DMS53 treated with DMSO at 0.1 percent for 48 hours (cell line): ENCODE results near the gene USP53.
A peak's percentile ranks its signal among the peaks of the same experiment; 100 is the strongest.
"Not testable (repeated sequence)": the region's sequence is repeated elsewhere in the genome, so short reads cannot be mapped to it uniquely, and the experiment has no call there.

Source experiments
- DNase-seq: peaks from one replicate; lab custom pipeline; 2025; ENCODE audit not compliant: unreplicated experiment; lab: John Stamatoyannopoulos, UW

USP53 gene

DNA sequence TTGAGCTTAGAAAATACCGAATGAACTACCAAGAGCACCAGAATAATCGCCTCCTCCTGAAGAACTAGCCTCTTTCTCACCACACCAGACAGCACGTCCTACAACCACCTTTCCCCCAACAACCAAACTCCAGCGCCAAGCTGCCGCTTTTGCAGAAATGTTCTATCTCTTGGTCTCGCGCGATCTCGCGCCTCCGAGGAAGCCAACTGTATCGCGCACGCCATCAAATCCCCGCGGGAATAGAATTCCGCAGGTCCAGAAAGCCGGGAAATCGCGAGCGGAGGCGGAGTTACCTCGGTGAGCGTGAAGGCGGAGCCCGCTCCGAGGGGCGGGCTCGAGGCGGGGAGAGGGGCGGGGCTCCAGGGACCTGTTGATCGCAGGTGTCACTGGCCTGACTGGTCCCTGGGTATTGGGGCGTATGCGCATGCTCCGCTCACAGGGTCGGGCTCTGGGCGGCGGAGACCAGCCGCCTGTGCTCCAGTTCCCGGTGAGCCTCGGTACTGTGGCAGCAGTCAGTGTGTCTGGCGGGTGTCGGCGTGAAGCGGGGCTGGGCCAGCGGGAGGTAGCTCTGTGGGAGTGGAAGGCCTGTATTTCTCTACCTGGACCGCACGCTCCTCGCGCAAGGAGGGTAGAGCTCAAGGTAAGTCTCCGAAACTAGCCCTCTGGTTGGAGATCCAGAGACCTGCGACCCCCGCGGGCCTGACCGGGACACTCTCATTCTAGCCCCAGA lies at the start of gene USP53:
USP53 (plus strand) TSS at position 480 of the 730 bp plus-strand sequence. CDS start 27,047 bp downstream, outside the sequence.
- DNase-seq, result peak; percentile 91

DNA sequence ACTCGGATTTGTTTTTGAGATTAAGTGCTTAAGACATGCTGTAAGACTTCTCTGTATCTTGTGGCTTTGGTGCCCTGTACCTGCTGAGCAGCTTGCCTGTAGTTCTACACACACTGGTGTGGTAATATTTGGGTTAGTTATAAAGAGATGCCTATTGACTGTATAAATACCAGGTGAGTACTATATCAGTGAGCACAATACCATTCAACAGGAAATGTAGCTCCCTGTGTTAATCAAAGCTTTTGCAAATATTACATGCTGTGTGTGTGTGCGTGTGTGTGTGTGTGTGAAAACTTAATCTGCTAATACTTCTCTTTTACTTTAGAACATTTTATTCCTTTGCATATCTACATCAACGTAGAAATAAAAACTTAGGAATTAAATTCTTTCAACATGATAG lies 46.7 kb upstream of the USP53 start:
- DNase-seq, result no peak

DNA sequence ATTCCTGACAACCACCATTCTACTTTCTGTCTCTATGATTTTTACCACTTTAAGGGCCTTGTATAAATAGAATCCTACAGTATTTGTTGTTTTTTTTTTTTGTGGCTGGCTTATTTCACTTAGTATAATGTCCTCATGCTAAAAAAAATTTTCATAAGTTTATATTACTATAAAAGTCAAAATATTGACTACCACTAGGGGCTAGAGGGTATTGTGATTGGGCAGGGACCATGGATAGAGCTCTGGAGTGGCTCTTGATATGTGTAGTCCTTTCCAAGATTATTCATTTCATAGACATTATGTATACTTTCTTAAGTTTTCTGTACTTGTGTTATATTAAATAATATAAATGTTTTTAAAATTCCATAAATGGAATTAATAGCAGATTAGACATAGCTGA lies 42.3 kb upstream of the USP53 start:
- DNase-seq, result no peak

DNA sequence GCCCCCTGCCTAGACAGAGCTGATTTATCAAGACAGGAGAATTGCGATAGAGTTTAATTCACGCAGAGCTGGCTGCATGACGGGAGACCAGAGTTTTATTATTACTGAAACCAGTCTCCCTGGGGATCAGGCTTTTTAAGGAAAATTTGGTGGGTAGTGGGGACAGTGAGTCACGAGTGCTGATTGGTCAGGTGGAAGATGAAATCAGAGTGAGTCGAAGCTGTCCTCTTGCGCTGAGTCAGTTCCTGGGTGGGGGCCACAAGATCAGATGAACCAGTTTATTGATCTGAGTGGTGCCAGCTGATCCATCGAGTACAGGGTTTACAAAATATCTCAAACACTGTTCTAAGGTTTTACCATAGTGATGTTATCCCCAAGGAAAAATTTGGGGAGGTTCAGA lies 40.3 kb upstream of the USP53 start:
- no peak for DNase-seq

DNA sequence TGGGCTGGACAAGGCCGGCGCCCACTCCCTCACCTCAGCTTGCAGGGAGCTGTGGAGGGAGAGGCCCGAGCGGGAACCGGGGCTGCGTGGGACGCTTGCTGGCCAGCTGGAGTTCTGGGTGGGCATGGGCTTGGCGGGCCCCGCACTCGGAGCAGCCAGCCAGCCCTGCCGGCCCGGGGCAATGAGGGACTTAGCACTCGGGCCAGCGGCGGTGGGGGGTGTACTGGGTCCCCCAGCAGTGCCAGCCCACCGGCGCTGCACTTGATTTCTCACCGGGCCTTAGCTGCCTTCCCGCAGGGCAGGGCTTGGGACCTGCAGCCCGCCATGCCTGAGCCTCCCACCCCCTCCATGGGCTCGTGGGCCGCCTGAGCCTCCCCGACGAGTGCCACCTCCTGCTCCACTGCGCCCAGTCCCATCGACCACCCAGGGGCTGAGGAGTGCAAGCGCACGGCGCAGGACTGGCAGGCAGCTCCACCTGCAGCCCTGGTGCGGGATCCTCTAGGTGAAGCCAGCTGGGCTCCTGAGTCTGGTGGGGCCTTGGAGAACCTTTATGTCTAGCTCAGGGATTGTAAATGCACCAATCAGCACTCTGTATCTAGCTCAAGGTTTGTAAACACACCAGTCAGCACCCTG lies 38.7 kb upstream of the USP53 start:
- DNase-seq, result not testable (repeated sequence)

DNA sequence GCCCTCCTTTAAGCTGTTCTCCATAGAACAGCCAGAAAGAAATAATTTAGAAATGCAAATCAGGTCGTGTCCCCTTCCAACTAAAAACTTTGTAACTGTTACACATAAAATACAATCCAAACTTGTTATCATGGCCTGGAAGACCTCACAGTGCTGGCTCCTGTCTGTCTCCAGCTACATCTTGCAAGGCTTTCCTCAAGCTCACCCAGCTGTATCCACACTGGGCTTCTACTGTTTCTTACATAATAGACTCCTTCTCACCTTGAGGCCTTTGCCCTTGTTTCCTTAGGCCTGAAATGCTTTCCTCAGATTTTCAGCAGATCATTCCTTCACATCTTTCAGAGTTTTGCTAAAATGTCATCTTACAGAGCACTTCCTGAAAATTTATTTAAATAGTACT lies 33.5 kb upstream of the USP53 start:
- no peak for DNase-seq

DNA sequence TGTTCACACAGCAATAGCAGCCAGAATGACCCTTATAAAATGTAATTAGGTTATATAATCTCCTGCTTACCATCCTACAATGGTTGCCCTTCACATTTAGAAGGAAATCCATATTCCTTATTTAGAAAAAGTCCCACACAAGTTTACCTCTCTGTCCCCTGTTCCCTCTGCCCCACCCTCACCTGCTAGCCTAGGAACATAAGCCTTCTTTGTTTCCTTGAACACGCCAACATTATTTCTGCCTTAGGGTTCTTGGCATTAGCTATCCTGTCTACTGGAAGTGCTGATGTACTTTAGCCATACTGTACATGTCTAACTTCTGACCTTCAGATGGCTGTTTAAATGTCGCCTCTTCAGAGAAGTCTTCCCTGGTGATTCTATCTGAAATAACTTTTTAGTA lies 28.4 kb upstream of the USP53 start:
- DNase-seq, result no peak

DNA sequence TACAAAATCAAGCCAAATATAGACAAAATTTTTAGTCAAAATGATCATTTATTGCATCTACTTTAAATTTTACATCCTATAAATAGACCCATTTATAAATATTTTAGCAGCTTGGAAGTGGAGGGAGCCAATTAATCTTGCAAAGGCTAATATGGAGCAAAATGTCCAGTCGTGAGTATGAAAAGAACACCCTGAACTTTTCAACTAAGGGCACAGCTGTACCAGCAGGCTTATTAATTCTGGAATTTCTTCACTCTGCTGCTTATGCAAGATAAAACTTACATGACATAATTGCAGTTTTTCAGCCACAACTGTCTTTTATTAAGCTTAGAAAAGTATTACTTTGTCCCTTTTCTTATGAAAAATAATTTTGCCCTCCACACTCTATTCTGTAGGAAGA lies 22.9 kb upstream of the USP53 start:
- no peak for DNase-seq

DNA sequence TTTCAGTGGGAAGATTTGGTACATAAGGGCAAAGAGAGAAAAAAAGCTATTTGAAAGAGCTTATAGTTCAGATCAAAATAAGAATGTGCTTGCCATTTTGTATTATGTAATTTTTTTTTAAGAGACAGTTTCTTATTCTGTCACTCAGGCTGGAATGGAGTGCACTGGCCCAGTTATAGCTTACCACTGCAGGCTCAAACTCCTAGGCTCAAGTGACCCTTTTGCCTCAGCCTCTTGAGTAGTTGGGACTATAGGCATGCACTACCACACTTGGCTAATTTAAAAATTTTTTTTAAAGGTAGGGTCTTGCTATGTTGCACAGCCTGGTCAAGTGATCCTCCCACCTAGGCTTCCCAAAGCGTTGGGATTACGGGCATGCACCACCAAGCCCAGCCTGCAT lies 22.2 kb upstream of the USP53 start:
- DNase-seq, result no peak

DNA sequence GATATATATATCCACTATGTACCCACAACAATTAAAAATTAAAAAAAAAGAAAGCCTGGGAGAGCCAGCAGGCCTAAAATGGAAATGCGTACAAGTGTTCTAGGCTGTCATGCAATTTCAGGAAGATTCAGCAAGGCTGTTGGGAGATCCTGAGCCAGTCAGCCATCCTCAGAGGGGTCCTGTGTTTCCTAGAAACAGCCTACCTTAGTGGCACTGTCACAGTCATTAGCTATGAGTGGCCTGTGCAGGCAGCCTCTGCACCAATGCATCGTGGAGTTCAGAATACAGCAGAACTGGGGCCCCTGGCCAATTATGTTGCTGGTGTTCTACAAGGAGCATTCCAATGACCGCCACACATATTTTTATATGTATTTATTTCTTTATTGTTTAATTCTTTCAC lies 21.0 kb upstream of the USP53 start:
- DNase-seq, result no peak

DNA sequence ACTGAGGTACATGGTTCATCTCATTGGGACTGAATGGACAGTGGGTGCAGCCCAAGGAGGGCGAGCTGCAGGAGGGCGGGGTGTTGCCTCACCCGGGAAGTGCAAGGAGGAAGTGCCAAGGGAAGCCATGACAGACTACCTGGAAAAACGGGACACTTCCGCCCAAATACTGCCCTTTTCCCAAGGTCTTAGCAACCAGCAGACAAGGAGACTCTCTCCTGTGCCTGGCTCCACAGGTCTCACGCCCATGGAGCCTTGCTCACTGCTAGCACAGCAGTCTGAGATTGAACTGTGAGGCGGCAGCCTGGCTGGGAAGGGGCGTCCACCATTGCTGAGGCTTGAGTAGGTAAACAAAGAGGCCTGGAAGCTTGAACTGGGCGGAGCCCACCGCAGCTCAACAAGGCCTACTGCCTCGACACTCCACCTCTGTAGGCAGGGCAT lies 14.7 kb upstream of the USP53 start:
- DNase-seq, result no peak

DNA sequence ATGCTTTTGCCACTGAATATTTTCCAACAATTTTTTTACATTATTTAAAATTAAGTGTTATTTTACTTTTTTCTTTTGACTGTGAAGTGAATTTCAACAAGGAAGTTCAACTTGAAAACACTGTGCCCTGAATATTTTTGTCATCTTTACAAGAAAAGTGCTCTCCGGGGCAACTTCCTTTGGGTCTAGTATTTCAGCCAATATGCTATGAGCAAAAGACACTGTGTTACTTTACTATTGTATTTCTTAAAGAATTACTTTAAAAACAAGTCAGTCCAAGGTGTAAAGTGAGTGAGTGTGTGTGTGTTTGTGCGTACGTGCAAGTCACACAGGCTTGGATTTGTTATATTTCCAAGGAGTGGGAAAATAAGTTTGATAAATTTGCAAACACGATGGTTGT lies 7.6 kb upstream of the USP53 start:
- no peak for DNase-seq

DNA sequence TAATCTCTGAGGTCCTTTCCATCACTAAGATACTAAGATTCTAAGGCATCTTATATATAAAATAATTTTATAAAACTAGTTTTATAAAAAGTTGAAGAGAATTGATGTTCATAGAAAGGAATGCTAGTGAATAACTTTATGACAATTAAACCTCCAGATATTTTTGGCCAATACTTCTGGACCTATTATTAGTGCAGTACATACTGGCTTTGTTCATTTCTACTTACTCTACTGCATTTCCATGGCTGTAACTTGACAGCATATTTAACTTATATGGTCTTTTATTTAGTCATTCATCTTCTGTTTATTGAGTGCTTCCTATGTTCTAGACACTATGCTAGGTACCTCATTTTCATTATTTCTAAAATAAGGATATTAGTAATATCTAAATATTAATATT lies 6.8 kb upstream of the USP53 start:
- no peak for DNase-seq

DNA sequence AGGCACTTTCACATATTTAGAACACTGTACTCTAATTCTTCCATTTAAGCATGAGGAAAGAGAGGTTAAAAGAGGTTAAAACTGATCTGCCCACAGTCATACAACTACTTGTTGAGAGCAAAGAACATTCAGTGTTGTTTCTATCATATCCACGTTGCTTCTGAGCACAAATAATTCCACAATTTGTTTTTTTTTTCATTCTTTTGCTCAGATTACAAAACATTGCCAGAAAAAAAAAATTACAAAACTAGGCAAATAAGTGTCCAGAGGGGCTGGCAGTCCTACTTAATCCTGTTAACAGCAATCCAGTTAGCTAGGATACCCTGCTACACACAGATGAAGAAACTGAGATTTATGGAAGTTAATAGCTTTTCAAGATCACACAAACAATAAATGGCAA lies 6.3 kb upstream of the USP53 start:
- DNase-seq, result no peak

DNA sequence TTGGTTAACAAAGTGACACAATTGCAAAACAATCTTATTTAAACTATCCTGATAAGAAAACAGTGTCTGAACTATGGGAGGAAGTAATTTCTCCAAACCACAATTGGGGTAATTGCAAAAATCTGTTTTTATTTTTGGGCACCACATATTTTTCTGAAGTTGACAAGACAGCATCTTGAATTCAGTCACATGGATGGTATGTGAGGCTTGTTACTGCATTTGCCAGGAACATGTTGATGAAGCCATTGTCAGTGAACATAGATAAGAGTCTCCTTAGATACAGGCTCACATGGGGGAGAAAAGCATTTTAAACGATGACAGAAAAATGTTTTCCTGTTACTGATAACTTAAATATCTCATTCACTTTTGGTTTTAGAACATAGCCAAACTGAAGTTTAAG lies 5.5 kb upstream of the USP53 start:
- no peak for DNase-seq

DNA sequence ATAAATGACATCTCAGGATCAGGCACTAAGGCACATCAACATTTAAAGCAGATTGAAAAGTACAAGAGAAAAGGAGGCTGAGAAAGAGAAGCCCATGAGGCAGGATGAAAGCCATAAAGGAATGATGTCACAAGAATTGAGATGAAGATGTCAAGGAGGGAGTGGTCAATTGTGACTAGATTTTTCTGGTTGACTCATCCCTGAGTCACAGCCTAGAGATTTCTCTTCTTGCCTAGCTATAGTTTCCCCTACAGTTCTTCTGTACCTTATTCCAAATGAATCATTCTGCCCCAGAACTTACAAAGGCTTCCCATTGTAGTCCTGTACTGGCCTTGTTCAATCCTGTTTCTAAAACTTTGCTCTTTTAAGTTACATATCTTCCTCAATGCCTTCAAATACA lies 3.4 kb upstream of the USP53 start:
- DNase-seq, result no peak

DNA sequence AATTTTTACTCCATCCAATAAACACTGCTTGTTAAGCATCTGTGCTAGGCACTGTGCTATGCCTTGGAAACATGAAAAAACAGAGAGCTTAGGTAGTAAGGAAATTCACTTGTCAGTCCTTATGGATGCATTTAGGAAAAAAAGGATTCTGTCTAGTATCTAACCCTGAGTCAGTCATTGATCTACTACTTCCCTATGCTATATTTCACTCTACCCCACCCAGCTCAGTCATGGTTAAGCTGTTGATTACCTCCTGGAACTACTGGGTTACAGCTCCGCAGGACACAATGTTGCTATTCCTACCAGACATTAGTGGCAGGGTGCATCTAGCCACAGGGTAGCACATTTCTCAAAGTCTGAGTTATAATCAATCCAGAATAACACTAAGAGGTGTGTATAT lies 2.9 kb upstream of the USP53 start:
- DNase-seq, result no peak

DNA sequence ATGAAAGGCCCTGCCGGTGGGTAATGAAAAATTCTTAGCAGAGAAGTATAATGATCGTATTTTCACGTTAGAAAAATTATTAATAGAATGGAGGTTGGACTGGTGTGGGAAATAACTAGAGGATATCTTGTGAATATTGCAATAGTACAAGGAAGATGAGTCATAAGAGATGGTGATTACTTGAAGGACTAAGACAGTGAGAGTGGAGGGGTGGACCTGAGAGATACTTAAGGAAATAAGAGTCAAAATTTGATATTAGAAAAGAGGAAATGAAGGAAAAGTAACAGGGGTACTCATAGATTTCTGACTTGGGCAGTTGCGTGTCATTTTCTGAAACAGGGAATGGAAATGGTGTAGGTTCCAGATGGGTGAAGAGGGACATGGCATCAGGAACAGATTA lies 1.7 kb upstream of the USP53 start:
- no peak for DNase-seq

DNA sequence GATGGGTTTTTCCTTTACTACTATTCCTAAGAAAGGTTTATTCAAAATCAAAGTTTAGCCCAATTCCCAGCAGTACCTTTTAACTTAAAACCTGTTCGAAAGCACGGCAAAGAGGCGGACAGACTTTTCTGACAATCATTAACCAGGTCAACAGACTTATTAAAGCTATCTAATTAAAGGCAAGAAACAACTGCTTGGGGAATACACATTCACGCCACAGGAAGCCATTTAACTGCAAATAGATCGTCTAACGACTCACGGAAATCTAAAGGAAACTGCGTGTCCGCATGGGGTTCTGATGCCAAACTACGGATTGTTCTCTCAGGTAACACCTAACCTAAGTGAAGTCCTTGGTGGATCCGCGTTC lies 663 bp upstream of the USP53 start:
- DNase-seq, result peak; percentile 57

DNA sequence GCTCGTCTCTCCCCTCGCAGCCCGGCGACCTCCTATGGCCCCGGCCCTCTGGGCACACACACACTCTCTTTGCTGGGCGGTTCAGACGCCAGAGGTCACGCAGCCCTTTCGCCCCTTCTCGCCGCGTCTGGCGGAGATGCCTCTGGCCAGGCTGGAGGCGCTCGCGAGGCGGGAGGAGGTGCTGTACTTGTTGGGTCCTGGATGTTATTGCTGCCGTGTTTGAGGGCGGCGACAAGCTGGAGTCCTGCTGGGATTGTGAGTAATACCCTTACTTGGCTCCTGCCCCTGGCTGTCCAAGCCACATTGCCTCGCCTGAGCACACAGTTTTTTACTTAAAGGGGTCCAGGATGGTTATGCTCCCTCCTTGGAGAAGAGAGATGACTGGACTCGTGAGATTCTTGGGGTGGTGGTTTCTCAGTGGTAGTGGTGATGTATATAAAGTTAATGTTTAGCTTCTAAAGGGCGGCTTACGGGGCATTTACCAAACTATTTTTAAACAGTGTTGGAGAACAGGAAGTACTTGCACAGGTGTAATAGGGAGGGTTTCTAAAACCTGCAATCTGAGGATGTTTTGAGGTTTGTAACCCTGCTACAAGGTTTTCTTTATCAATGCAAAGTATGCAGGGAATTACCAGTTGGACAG lies 572 bp downstream of the USP53 start:
- peak; percentile 66 for DNase-seq

DNA sequence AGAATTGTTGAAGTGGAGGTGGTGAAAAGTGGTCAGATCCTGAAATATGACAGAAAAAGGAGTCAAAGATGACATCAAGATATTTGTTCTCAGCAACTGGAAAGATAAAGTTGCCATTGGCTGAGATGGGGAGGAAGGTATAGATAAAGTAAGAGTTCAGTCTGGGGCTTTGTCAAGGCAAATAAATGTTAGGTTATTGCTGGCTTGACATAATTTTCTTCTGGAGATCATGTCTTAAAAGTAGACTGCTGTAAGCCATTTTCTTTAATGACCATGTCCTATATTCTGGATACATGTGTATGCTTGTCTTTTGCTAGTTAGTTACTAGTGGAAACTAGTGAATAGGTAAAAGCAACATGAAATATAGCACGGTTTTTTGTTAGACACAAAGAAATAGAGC lies 5.6 kb downstream of the USP53 start:
- DNase-seq, result no peak

DNA sequence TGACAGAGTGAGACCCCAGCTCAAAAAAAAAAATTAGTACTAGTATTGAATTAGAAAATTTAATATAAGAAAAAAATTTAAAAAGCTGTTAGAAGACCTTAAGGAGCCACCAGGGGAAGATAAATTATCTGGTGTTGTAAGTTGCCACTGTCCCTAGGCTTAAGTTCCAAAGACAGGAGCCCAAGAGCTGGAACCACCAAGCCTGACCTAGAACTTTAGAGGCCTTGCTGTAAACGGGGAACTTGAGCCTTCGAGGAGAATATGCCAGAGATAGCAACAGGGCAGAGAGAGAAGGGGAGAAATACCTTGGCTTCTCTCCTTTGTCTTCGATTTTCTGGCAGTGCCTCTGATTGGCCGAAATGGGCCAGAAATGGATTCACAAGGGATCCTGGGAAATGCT lies 8.9 kb downstream of the USP53 start:
- no peak for DNase-seq

DNA sequence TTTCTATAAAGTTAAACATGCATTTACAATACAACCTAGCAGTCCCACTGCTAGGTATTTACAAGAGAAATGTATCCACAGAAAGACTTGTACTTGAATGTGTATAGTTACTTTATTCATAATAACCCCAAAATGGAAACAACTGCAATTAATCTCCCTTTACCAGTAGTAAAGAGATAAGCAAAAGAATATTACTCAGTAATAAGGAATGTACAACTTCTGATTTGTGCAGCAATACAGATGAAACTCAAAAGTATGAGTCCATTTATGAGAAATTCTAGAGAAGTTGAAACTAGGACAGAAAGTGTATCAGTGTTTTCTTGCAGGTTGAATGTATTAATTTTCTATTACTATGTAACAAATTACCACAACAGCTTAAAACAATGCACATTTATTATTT lies 15.2 kb downstream of the USP53 start:
- no peak for DNase-seq
